ENCODE results near the gene SH3BGR.

The SH3BGR gene

GRCh38 chr21:39461419-39461818, 9.6 kb downstream of the SH3BGR start:
- DNase-seq: no peak

GRCh38 chr21:39463308-39463707, 11.5 kb downstream of the SH3BGR start:
- no peak for DNase-seq

- DNase-seq: no peak
Measured at GRCh38 chr21:39466584-39466983, 14.8 kb downstream of the SH3BGR start.

GRCh38 chr21:39467746-39468145, 16.0 kb downstream of the SH3BGR start:
- DNase-seq: no peak

- no peak for DNase-seq
Measured at GRCh38 chr21:39468559-39468958, 16.8 kb downstream of the SH3BGR start.

GRCh38 chr21:39471598-39471997, 19.8 kb downstream of the SH3BGR start:
- DNase-seq: no peak

- DNase-seq: no peak
Measured at GRCh38 chr21:39472786-39473185, 21.0 kb downstream of the SH3BGR start.

GRCh38 chr21:39474611-39475010, 22.8 kb downstream of the SH3BGR start:
- DNase-seq: no peak

- DNase-seq: no peak
Measured at GRCh38 chr21:39479164-39479813, 27.5 kb downstream of the SH3BGR start.

- no peak for DNase-seq
Measured at GRCh38 chr21:39479814-39480182, 28.0 kb downstream of the SH3BGR start.

- no peak for DNase-seq
Measured at GRCh38 chr21:39480271-39480670, 28.5 kb downstream of the SH3BGR start.

GRCh38 chr21:39481886-39482285, 30.1 kb downstream of the SH3BGR start:
- DNase-seq: no peak

GRCh38 chr21:39483917-39484316, 32.1 kb downstream of the SH3BGR start:
- no peak for DNase-seq

GRCh38 chr21:39484711-39485276, 33.0 kb downstream of the SH3BGR start:
- no peak for DNase-seq

- DNase-seq: no peak
Measured at GRCh38 chr21:39489380-39489924, 37.7 kb downstream of the SH3BGR start.

- DNase-seq: no peak
Measured at GRCh38 chr21:39499156-39499555, 47.4 kb downstream of the SH3BGR start.

- no peak for DNase-seq
Measured at GRCh38 chr21:39502631-39503030, 50.9 kb downstream of the SH3BGR start.

- DNase-seq: no peak
Measured at GRCh38 chr21:39503123-39503762, 51.5 kb downstream of the SH3BGR start.

GRCh38 chr21:39504230-39504629, 52.5 kb downstream of the SH3BGR start:
- DNase-seq: no peak

- no peak for DNase-seq
Measured at GRCh38 chr21:39510240-39510639, 58.5 kb downstream of the SH3BGR start.

GRCh38 chr21:39511102-39511501, 59.3 kb downstream of the SH3BGR start:
- DNase-seq: no peak

GRCh38 chr21:39513735-39514134, 62.0 kb downstream of the SH3BGR start:
- DNase-seq: no peak

GRCh38 chr21:39515684-39516472, 64.1 kb downstream of the SH3BGR start:
- no peak for DNase-seq
